CD4-positive, CD25-positive, alpha-beta regulatory T cell (primary cell): ENCODE data around the gene DUSP22. TPM values are rescaled to one million over a fixed set of nuclear protein-coding genes. Genes with fewer than 3 reads are reported as not detected.

Experiments
- ATAC-seq, 2 donors: fragments of 150-1000 bp; cut with Tn5 transposase; one replicate each; pipeline ENCODE4 v1.10.0; 2021; ENCODE audit warnings: low read depth in 2 of 2, moderate number of reproducible peaks in 2 of 2, moderate library complexity in 1 of 2
- DNase-seq, 3 donors: peaks; one replicate each; pipeline versions ENCODE4 v3.0.0 to v3.0.0-alpha.2; 2012 to 2022; ENCODE audit warnings: mixed read lengths in 1 of 3
- H3K27ac ChIP-seq: one replicate; pipeline ENCODE4 v1.7.0; 2013; ENCODE audit warnings: mild to moderate bottlenecking, low read length; ENCODE audit not compliant: insufficient read depth, poor library complexity, severe bottlenecking
- H3K27me3 ChIP-seq: one replicate; pipeline ENCODE4 v1.7.0; 2013; ENCODE audit warnings: low read length; ENCODE audit not compliant: control insufficient read depth, insufficient read depth
- H3K36me3 ChIP-seq: one replicate; pipeline ENCODE4 v1.7.0; 2013; ENCODE audit warnings: mild to moderate bottlenecking, low read length, moderate library complexity; ENCODE audit not compliant: control insufficient read depth, insufficient read depth
- H3K4me1 ChIP-seq: 2 replicates; pipeline ENCODE4 v1.7.0; 2013; ENCODE audit warnings: mild to moderate bottlenecking, low read length; ENCODE audit not compliant: insufficient read depth, control insufficient read depth, poor library complexity, severe bottlenecking
- H3K4me3 ChIP-seq: one replicate; pipeline ENCODE4 v1.7.0; 2013; ENCODE audit warnings: low read depth, mild to moderate bottlenecking, low read length, moderate library complexity
- H3K9me3 ChIP-seq, 2 experiments: 1 replicate in 1 of 2; 2 replicates in 1 of 2; pipeline ENCODE4 v1.7.0; 2013; ENCODE audit warnings: low read length in 2 of 2, mild to moderate bottlenecking in 1 of 2, moderate library complexity in 1 of 2; ENCODE audit not compliant: control insufficient read depth in 2 of 2
- H3K27ac Mint-ChIP-seq, 3 donors: one replicate each; pipeline ENCODE4 v1.8.0; 2020 to 2022; ENCODE audit warnings: mild to moderate bottlenecking in 3 of 3, mixed read lengths in 3 of 3, moderate library complexity in 2 of 3
- H3K27me3 Mint-ChIP-seq: one replicate; pipeline ENCODE4 v1.8.0; 2022; ENCODE audit warnings: mild to moderate bottlenecking, mixed read lengths
- H3K36me3 Mint-ChIP-seq: one replicate; pipeline ENCODE4 v1.8.0; 2020; ENCODE audit warnings: mixed read lengths
- H3K4me1 Mint-ChIP-seq, 4 donors: one replicate each; pipeline ENCODE4 v1.8.0; 2020 to 2022; ENCODE audit warnings: mixed read lengths in 4 of 4, mild to moderate bottlenecking in 1 of 4
- H3K4me3 Mint-ChIP-seq, 4 donors: one replicate each; pipeline ENCODE4 v1.8.0; 2020 to 2022; ENCODE audit warnings: mild to moderate bottlenecking in 4 of 4, mixed read lengths in 4 of 4, moderate library complexity in 3 of 4
- H3K9me3 Mint-ChIP-seq, 7 donors: one replicate each; pipeline ENCODE4 v1.8.0; 2020 to 2022; ENCODE audit warnings: mixed read lengths in 7 of 7, mild to moderate bottlenecking in 3 of 7, moderate library complexity in 2 of 7
- polyA plus RNA-seq, 4 donors: library from polyadenylated mRNA; unstranded; fragments of 300-500 nt; fragmentation: Illumina TruSeq; gene quantifications; one replicate each; pipeline ENCODE4 v1.2.3, GENCODE V29; 2021
- total RNA-seq: library from RNA; stranded (reverse); gene quantifications from one replicate; pipeline ENCODE4 v1.2.3, GENCODE V29; 2022

The DUSP22 gene
- total and polyA plus RNA-seq, 5 donors from 2014 or later, result 45.5 to 48.5 (median 46.6) TPM

DNA sequence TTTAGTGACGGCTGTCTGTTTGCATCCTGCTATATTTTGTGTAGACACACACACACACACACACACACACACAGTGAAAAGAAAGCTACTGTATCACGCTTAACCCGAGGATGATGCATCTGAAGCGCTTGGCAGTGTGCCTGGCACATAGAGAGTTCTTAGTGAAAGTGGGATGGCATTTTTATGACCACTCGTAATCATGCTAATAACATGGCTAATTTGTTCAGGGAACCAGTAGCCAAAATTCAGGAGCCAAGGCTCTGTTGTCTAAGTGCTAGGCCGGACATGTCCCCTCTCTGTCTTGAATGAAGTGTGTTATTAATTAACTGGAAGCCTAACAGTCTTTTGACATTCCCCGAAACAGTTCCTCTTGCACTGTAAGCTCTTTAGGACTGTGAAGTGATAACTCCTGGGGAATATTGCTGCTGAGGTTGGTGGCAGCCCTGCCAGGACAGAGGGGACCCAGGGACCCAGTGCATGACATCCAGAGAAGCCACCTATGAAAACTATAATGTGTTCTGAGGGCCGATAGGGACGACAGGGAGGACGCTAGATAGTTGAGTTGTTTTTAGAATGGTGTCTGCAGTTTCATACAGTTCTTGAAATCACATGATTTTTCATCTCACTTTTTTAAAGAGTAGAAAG, 54.2 kb downstream of the DUSP22 start:
- ATAC-seq (no peak), DNase-seq (no peak)
- Mint-ChIP-seq H3K4me1 (peaks cover 0 to 7% (median 6%) of the 10 kb centered on the region in 4 donors), H3K4me3 (no peak overlapping the region), H3K27ac (no peak overlapping the region), H3K27me3 (no peaks in the 10 kb centered on the region), H3K36me3 (peaks cover 51% of the 10 kb centered on the region), H3K9me3 (peaks cover 0 to 5% (median 0%) of the 10 kb centered on the region in 7 donors)
- peaks cover 20% of the 10 kb centered on the region for H3K36me3 ChIP-seq
- no peak overlapping the region for H3K4me3 ChIP-seq
- H3K27me3 ChIP-seq, result no peaks in the 10 kb centered on the region
- no peaks in the 10 kb centered on the region for H3K4me1 ChIP-seq
- no peak overlapping the region for H3K27ac ChIP-seq
- no peaks in the 10 kb centered on the region for H3K9me3 ChIP-seq

DNA sequence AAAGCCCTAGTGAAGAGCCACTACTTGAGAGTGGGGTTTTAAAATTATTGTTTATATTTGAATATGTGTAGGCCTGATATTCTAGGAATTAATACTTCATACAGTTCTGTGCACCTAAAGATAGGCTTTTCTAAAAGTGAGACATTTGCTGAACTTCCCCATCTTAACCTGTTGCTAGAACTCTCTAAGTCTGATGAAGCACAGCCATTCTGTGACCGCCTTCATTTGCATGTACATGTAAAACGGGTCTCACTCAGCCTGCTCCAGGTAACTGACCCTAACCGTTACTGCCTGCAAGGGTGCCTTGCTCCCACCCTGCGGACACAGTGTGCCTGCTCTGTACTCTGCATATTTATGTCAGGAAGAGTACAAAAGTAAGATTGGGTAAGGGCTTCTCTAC, 54.9 kb downstream of the DUSP22 start:
- peaks cover 0 to 6% (median 5%) of the 10 kb centered on the region in 4 donors for H3K4me1 Mint-ChIP-seq
- no peaks in the 10 kb centered on the region for H3K27me3 ChIP-seq
- DNase-seq (no peak), ATAC-seq (no peak)
- H3K27ac ChIP-seq, result no peak overlapping the region
- H3K4me3 Mint-ChIP-seq, result no peak overlapping the region
- H3K27me3 Mint-ChIP-seq, result no peaks in the 10 kb centered on the region
- no peaks in the 10 kb centered on the region for H3K9me3 ChIP-seq
- peaks cover 54% of the 10 kb centered on the region for H3K36me3 Mint-ChIP-seq
- H3K27ac Mint-ChIP-seq, result no peak overlapping the region
- H3K36me3 ChIP-seq, result peaks cover 20% of the 10 kb centered on the region
- no peak overlapping the region for H3K4me3 ChIP-seq
- H3K9me3 Mint-ChIP-seq, result peaks cover 0 to 5% (median 0%) of the 10 kb centered on the region in 7 donors
- no peaks in the 10 kb centered on the region for H3K4me1 ChIP-seq

DNA sequence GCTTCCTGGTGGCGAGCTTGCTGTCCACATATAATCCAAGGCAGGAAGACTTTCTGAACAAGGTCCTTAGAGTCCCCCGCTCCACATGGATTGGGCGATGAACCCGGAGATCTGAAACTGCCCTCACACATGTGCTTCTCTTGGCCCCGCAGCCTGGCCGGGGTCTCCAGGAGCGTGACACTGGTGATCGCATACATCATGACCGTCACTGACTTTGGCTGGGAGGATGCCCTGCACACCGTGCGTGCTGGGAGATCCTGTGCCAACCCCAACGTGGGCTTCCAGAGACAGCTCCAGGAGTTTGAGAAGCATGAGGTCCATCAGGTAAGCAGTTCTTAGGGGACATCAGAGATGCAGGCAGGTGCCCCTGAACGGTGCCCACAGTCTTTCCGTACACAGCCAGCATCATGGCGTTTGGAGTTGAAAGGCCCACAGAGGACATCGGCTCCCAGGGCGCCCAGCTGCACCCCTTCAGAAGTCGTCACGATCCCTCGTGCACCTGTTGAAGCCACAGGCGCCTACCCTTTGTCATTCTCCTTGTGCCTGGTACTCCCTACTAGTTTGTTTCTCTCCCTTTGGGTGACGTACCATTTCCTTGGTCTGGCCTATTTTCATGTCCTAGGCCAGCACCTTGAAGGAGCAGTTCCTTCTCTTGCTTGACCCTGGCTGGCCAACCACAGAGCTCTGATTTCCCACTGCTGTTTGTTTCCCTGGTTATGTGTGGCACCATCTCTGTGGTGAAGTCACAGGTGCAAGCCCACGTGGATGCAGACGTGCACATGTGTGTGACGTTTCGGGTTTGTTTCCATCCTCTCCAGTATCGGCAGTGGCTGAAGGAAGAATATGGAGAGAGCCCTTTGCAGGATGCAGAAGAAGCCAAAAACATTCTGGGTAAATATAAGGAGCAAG, 55.9 kb downstream of the DUSP22 start:
- Mint-ChIP-seq H3K4me3 (no peak overlapping the region), H3K9me3 (peaks cover 0 to 5% (median 0%) of the 10 kb centered on the region in 7 donors), H3K27ac (no peak overlapping the region), H3K36me3 (peaks cover 54% of the 10 kb centered on the region), H3K27me3 (no peaks in the 10 kb centered on the region), H3K4me1 (peaks cover 0 to 6% (median 3%) of the 10 kb centered on the region in 4 donors)
- ATAC-seq (no peak), DNase-seq (no peak)
- Histone ChIP-seq H3K27ac (no peak overlapping the region), H3K27me3 (no peaks in the 10 kb centered on the region), H3K36me3 (peaks cover 20% of the 10 kb centered on the region), H3K9me3 (no peaks in the 10 kb centered on the region), H3K4me3 (no peak overlapping the region), H3K4me1 (no peaks in the 10 kb centered on the region)

DNA sequence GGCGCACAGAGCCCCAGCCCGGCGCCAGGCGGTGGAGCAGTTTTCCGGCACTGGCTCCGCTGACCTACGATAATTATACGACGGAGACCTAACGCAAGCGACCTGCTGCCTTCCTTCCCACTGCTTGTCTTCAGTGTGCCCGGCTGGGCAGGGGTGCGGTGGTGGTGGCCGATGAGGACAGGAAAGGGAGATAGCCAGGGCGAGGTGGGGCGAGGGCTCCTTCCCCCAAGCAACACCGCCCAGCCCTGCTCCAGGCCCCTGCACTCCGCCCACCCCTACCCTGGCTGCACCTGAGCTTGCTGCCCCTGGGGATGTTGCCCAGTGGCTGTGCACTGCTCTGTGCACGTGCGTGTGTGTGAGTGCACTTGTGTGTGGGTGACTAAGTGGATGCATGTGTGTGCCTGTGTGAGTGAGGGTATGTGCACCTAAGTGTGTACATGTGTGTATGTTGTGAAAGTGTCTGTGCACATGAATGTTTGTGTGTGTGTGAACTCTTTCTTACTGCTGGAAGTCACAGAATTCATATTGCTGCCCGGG, 56.6 kb downstream of the DUSP22 start:
- Histone ChIP-seq H3K36me3 (peaks cover 20% of the 10 kb centered on the region), H3K9me3 (no peaks in the 10 kb centered on the region), H3K4me3 (no peak overlapping the region), H3K27me3 (no peaks in the 10 kb centered on the region), H3K4me1 (no peaks in the 10 kb centered on the region), H3K27ac (no peak overlapping the region)
- Mint-ChIP-seq H3K9me3 (peaks cover 0 to 5% (median 0%) of the 10 kb centered on the region in 7 donors), H3K27me3 (no peaks in the 10 kb centered on the region), H3K4me1 (peaks cover 0 to 2% (median under 1%) of the 10 kb centered on the region in 4 donors), H3K27ac (no peak overlapping the region), H3K4me3 (no peak overlapping the region), H3K36me3 (peaks cover 53% of the 10 kb centered on the region)
- DNase-seq (no peak), ATAC-seq (no peak)

DNA sequence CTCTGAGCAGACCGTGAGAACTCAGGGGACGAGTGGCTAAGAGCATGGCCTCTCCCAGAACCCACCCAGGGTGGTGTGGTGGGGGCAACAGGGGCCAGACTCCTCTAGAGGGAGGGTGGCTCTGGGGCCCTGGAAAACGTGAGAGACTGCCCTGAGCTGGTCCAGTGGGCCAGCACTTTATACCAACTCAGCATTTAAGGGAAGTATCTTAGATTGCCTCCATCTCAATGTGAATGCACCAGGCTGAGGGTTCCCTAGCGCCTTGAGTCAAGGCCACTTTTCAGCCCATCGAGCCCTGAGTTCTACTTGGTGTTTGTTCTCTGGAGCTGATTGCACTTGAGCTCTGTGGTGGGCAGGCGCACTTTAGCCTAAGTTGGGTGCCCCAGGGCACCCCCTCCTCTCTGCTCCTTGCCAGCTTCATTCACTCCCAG, 57.2 kb downstream of the DUSP22 start:
- Mint-ChIP-seq H3K9me3 (peaks cover 0 to 3% (median 0%) of the 10 kb centered on the region in 7 donors), H3K27me3 (no peaks in the 10 kb centered on the region), H3K36me3 (peaks cover 51% of the 10 kb centered on the region), H3K4me3 (no peak overlapping the region), H3K4me1 (peaks cover 0 to 2% (median 0%) of the 10 kb centered on the region in 4 donors), H3K27ac (no peak overlapping the region)
- Histone ChIP-seq H3K36me3 (peaks cover 20% of the 10 kb centered on the region), H3K27ac (no peak overlapping the region), H3K4me1 (no peaks in the 10 kb centered on the region), H3K4me3 (no peak overlapping the region), H3K27me3 (no peaks in the 10 kb centered on the region), H3K9me3 (no peaks in the 10 kb centered on the region)
- no peak for ATAC-seq
- DNase-seq, result no peak

DNA sequence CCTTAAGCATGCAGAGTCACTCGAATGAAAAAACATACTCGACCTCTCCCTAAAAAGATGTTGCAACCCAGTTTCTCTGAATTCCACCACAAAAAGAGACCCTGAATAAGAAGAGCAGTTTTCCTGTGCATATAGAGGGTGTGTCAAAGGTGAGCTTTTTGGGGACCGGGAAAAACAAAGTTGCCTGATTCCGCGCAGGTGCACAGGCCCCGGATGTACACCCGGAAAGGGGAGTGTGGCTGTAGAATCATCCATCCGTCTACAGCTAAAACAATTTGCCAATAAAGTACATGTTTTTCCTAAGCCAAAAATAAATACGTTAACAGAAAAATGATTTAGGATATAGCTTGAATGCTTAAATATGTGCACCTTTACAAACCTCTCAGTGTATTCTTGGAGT, 58.1 kb downstream of the DUSP22 start:
- H3K4me1 ChIP-seq, result no peaks in the 10 kb centered on the region
- peaks cover 0 to 3% (median 0%) of the 10 kb centered on the region in 7 donors for H3K9me3 Mint-ChIP-seq
- ATAC-seq (no peak), DNase-seq (no peak)
- no peak overlapping the region for H3K4me3 ChIP-seq
- no peaks in the 10 kb centered on the region for H3K27me3 Mint-ChIP-seq
- no peak overlapping the region for H3K27ac Mint-ChIP-seq
- peaks cover 0 to 2% (median 0%) of the 10 kb centered on the region in 4 donors for H3K4me1 Mint-ChIP-seq
- H3K9me3 ChIP-seq, result no peaks in the 10 kb centered on the region
- H3K36me3 Mint-ChIP-seq, result peaks cover 49% of the 10 kb centered on the region
- no peak overlapping the region for H3K4me3 Mint-ChIP-seq
- peaks cover 20% of the 10 kb centered on the region for H3K36me3 ChIP-seq
- no peaks in the 10 kb centered on the region for H3K27me3 ChIP-seq
- no peak overlapping the region for H3K27ac ChIP-seq

DNA sequence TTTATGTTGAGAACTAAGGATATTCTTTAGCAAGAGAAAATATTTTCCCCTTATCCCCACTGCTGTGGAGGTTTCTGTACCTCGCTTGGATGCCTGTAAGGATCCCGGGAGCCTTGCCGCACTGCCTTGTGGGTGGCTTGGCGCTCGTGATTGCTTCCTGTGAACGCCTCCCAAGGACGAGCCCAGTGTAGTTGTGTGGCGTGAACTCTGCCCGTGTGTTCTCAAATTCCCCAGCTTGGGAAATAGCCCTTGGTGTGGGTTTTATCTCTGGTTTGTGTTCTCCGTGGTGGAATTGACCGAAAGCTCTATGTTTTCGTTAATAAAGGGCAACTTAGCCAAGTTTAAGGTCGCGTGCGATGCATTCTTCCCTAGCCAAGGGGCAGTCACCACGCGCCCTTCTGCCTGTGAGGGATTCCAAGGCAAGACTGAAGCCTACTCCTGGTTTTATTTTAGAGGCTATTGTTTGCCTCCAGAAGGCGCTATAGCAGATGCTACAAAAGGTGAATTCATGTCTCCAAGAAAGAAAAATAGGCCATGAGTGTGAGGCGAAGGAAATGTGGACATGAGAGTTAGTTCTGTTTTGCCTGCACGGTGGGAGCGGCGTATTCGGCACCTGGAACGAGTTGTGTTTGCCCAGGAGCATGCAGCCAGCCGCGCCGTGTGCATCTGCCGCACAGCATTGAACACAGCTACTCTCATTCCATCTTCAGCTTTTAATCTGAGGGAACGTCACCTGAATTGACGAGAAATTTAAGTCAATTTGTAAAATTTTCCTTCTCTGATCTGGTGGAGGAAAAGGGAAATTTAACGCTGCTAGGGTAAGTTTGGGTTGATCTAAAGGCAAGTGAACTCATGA, 59.0 kb downstream of the DUSP22 start:
- H3K9me3 ChIP-seq, result no peaks in the 10 kb centered on the region
- Mint-ChIP-seq H3K4me3 (no peak overlapping the region), H3K27me3 (no peaks in the 10 kb centered on the region), H3K36me3 (peaks cover 42% of the 10 kb centered on the region), H3K9me3 (peaks cover 0 to 3% (median 0%) of the 10 kb centered on the region in 7 donors), H3K27ac (no peak overlapping the region), H3K4me1 (peaks cover 4 to 6% (median 5%) of the 10 kb centered on the region in 4 donors)
- H3K4me1 ChIP-seq, result no peaks in the 10 kb centered on the region
- peaks cover 20% of the 10 kb centered on the region for H3K36me3 ChIP-seq
- DNase-seq (no peak), ATAC-seq (no peak)
- H3K27me3 ChIP-seq, result no peaks in the 10 kb centered on the region
- no peak overlapping the region for H3K4me3 ChIP-seq
- H3K27ac ChIP-seq, result no peak overlapping the region
